ENCODE data around the gene NKAIN2. TPM values are rescaled to one million over a fixed set of nuclear protein-coding genes. Genes with fewer than 3 reads are reported as not detected.

Gene NKAIN2
- total RNA-seq, 1 donor from 2014 or later = not detected

DNA sequence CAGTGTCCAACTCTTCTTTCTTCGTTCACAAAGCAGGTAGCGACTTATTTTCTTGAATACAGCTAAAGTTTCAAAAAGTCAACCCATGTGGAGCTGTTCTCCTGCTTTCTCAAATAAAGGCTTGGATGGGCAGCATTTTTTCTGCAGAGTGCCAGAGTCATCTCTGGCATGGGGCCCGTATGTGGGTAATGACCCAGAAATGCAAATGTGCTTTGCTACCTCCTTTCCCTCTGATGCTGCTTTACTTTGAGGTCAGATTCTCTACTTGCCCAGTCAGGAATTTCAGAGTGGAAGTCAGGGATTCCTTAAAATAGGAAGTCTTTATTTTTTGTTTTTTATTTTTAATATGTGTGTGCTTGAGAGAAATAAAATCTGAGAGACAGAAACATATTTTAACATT lies 4.9 kb downstream of the NKAIN2 start:
- no peak for DNase-seq (ENCODE audit: low read depth in 2 of 2)

DNA sequence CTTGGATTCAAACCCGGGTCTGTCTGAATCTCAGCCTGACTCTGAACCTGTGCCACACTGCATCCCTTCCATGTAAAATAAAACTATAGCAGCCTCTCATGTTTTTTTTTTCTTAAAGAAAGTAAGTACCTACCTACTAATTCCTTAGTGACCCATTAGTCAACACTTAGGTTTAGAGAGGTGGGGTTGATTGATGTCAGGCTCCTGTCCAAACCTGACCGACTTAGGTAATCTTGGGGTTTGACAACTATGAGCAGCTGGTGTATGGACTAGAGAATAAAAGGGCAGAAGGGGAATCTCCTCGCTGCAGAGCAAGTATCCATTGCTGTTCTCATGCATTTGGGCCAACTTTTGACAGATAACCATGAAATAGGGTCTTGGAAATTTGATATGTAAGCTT lies 6.5 kb downstream of the NKAIN2 start:
- no peak for DNase-seq (ENCODE audit: low read depth in 2 of 2)

DNA sequence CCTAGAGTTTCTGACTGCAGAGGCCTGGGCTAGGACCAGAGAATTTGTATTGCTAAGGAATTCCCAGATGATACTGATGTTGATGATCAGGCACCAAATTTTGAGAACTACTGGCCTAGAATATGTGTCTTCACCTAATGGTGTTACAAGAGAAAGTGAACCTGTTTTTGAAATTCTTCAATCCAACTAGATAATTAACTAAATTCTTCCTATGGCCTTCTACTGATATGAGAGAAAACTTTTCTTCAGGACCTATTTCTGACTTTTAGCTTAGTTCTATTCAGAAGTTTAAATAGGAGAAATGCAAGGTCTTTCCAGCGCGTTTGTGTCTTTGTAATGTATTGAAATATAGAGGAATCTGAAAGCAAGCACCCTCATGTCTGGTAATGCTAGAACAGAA lies 7.3 kb downstream of the NKAIN2 start:
- DNase-seq (ENCODE audit: low read depth in 2 of 2) = no peak

DNA sequence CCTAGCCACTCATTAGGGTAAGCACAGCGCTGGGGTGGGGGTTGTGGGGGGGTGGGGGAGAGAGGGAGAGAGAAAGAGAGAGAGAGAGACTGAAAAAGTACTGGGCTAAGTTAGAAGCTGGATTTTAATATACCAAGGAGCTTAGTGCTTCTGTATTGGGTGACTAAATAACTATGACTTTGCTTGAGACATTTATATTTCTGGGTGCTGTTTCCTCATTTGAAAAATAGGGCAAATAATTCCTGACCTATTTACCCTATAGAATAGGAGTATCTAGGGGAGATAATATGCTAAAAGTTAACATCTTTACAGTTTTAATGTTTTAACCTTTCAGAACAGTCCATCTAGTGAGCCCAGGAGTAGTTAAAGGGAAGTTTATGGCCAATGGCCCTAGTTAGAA lies 7.7 kb downstream of the NKAIN2 start:
- no peak for DNase-seq (ENCODE audit: low read depth in 2 of 2)

DNA sequence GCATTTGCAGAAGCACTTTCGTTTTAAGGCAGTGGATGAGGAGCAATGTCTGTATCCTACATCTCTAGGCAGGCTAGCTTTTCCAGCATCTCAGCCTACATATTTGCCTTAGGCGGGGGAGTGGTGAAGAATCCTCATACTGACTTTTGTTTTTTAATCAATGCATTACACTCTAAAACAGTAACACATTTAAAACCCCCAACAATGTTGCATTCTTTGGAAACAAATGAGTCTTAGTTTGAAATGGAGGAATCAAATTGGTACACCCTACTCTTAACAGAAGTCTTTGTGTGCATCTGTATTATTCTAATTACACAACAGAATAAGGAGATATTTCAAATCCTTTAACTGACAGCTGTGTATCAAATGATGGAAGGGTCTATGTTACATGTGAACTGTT lies 9.0 kb downstream of the NKAIN2 start:
- DNase-seq (ENCODE audit: low read depth in 2 of 2) = no peak

DNA sequence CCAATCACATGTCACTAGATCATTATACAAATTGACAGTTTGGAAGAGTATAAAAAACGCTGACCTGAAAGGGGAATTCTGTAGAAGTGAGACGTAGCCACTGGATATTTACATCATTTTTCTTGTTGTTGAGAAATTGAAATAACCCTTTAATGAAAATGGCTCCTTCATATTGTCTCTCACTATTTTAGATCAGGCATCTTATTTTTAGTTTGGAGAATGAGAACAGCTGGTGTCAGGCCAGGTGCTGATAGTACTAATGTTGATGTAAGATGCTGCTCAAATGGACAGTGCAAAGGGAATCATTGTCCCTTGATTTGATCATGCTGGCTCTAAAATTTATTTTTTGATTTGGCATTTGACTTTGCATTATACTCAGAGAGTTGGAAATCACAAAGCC lies 17.4 kb downstream of the NKAIN2 start:
- DNase-seq (ENCODE audit: low read depth in 2 of 2) = no peak

DNA sequence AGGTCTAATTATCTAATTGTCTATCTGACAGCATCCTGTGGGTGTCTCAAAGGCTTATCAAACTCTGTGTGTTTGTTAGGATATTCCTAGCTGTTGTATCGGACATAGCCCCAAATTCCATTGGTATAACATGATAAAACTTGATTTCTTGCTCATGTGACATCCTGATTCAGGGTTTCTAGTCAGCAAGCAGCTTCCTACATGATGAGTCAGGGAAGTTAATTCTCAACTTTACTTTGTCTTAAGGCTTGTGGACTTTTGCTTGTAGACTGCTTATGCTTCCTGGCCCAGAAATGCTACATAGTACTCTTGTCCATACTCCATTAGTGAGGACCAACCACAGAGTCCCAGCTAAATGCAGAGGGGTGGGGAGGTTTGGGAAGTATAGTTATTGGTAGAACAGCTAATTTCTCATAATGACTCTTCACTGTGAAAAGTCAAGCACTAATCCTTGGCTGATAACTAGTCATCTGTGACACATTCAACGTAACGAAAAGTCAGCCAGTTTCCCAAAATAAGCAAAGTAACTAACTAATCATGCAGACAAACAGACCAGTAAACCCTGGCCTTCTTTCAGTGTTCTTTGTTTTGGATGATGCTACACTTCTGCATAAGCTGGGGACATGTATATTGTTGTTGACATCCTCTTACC lies 25.8 kb downstream of the NKAIN2 start:
- no peak for DNase-seq (ENCODE audit: low read depth in 2 of 2)

DNA sequence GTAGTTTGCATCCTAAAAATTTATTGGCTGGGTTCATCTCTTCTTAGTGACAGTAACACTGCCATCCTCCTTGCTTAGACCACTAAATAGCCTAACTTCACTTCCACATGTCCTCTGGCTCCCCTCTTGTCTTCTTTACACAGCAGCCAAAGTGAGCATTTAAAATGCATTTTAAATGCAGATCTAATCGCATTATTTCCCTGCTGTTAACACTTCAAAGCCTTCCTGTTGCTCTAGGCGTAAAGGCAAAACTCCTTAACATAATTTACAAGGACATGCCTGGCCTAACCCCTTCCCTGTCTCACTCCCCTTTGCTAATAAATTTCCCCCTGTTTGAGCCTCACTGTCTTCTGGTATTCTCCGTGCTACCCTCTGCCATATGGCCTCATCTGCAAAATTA lies 26.5 kb downstream of the NKAIN2 start:
- no peak for DNase-seq (ENCODE audit: low read depth in 2 of 2)

DNA sequence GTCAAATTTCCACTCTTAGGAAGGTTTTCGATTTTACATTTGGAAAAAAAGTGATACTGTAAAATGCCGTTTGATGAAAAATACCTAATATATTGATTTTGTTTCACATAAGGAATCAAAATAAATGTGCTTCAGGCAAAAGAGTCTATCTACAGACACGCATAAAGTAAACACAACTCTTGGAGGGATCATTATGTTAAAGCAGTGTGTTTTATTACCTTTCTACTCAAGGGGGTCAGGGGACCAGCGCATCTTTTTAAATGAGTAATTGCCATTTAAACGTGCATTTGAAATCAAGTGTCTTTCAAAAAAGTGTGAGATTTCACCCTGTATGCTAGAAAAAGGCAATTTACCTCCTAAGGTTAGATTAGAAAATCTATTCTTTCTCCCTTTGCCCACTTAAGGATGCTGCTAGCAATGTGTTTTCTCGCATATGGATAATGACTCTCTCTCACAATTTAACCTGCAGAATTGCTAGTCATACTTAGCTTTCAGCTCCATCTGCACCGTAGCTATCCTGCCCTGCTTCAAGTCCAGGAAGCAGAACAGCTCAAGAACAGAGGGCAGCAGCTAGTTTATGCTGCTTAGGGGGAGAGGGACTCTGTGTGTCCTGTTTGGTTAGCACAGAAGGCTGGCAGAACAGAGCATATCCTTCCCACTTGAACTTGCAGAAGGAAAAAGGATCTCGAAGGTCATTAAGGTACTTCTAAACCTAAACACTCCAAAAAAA lies 35.0 kb downstream of the NKAIN2 start:
- DNase-seq (ENCODE audit: low read depth in 2 of 2) = no peak

DNA sequence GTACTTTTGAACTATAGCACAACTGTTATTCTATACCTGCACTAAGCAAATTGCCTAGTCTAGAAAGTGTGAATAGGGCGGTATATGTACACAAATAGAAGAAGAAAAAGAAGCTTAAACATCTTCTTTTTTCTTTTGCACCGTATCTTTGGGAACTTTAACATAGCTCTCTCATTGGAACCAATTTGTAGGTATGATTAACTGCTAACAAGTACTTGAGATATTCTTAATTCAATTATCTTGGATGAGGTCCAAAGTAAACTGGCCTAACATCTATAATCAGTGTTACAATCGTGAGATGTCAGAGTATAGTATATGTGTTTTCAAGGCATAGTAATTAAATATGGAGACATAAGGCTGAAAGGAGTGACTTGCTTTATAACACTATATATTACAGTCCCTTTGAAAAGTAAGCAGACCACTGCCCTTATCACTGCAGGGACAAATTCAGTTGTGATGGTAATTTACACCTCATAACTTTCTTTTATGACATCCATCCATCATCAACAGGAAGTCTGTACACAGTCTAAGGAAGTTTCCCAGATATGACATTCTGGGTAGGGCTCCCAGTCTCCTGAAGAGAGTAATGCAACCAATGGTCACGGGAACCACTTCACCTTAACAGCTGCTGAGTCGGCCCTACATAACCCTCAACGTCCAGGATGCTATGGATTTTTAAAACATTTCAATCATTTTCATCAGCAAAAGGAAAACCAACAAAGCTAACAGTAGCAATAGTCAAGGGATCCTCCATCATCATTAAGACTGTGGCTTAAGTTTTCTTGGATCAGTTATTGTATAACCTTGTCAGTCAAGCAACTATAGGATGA lies 37.6 kb downstream of the NKAIN2 start:
- no peak for DNase-seq (ENCODE audit: low read depth in 2 of 2)

DNA sequence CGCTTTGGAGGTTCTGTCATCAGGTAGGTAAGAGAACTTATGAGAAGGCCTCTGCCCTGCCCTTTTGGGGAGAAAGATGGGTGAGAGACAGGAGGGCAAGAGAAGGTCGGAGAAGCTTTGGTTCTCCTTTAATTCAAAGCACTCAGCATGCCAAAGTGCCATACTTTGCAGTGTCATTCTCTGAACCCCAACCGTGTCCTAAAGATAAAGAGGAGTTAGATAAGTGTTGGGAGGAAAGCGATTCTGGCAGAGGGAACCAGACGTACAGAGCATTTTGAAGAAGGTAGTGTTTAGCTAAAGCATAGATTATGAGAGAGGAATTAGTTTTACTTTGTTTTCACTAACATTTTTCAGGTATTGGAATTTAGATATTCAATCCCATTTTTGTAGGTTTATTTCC lies 40.3 kb downstream of the NKAIN2 start:
- DNase-seq (ENCODE audit: low read depth in 2 of 2) = no peak

DNA sequence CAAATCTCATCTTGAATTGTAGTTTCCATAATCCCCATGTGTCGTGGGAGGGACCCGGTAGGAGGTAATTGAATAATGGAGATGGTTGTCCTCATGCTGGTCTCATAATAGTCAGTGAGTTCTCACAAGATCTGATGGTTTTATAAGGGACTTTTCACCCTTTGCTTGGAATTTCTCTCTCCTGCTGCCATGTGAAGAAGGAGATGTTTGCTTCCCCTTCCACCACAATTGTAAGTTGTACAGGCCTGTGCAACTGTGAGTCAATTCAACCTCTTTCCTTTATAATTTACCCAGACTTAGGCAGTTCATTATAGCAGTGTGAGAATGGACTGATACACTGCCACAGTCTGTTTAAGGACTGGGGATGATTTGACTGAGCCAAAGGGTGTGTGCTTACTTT lies 44.7 kb downstream of the NKAIN2 start:
- no peak for DNase-seq (ENCODE audit: low read depth in 2 of 2)

DNA sequence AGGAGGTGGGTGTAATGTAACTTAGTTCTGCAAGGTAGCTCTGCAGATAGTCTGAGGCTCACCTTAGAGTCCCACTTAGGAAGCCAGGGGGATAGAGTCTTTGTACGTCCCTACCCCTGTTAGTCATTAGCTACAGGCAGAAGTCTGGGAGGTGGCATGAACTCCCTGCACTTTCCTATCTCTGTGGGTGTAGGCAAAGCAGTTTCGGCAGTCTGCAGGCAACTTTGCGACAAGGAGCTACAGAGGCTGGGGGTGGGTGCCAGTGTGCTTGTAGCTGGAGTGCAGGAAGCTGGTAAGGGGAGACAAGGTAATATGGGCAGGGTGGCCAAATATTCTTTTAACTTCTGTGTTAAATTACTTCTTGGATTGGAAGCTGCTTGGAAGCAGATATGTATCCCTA lies 45.7 kb downstream of the NKAIN2 start:
- DNase-seq (ENCODE audit: low read depth in 2 of 2) = no peak

DNA sequence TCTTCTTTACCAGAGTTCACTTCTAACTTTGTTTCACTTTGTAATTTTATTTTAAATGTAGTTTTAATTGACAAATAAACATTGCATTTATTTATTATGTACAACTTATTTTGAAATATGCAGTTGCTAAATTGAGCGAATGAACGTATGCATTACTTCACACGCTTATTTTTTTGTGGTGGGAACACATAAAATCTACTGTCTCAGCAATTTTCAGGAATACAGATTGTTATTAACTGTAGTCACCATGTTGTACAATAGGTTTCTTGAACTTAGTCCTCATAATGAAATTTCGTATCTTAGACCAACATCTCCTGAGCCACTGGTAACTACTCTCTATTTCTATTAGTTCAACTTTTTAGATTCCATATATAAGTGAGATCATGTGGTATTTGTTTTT lies 46.9 kb downstream of the NKAIN2 start:
- no peak for DNase-seq (ENCODE audit: low read depth in 2 of 2)

DNA sequence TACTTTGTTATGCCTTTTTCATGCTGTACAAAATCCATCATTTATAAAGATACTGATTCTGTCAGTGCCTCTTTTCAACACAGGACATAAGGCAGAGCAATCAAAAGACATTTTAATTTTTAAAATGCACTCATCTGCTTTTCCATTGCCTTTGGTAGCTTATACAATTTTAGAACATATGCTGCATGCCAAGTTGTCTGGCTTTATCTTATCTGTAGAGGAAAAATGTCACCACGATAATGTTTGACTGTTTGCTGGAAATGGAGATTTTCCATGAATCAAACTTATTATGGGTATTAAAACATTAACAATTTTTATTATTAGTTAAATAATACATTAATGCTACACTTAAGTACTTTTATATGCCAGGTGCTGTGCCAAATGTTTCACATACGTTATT lies 50.5 kb downstream of the NKAIN2 start:
- no peak for DNase-seq (ENCODE audit: low read depth in 2 of 2)

DNA sequence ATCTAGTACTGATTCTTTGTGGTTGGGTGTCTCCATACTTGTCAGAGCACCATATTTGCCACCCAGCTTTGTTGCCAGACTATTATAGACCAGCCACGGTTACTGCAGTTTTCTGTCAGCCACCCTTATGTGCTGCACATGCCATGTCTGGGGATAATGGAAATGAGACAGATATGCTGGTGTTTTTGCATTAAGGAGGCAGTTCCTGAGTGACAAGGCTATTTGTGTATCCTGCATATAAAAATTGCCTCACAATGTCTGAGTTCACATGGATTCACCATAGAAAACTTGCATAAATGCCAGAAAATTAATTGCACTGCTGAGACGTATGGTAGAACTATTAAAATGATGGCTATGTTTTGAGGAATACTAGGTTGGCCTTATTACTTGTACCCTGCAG lies 51.8 kb downstream of the NKAIN2 start:
- no peak for DNase-seq (ENCODE audit: low read depth in 2 of 2)

DNA sequence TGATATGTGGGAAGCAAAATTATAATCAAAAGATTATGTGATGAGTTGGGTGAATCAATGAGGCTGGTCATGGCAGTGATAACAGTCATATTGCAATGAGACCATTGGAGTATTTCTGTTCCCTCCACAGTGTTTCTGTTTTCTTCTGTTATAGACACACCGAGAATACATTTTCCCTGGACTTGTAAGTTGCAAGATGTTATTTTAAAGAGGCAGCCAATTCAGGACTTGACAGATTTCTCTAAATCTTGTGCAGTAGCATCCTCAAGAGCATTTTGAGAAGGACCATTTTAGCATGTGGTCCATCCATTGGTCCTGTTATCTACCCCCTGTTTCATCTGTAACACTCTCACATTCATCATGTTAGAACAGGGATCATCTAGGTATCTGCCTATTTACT lies 55.6 kb downstream of the NKAIN2 start:
- DNase-seq (ENCODE audit: low read depth in 2 of 2) = no peak

DNA sequence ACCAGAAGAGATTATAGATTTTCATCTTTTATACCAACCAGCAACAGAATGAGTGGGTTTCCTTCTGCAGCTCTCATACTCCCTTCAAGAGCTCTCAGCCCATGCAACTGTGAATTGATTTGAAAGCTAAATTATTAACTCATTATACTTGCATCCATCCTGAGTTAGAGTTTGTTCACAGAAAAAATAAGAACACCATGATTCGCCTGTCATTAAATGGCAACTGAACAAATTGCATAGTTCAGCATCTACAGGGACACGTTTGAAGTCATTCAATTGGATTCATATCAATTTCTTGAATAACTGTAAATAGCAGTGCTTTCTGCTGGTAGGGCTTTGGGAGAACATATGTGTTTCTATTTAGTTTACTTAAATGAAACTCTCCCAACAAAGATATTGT lies 65.7 kb downstream of the NKAIN2 start:
- no peak for DNase-seq (ENCODE audit: low read depth in 2 of 2)

DNA sequence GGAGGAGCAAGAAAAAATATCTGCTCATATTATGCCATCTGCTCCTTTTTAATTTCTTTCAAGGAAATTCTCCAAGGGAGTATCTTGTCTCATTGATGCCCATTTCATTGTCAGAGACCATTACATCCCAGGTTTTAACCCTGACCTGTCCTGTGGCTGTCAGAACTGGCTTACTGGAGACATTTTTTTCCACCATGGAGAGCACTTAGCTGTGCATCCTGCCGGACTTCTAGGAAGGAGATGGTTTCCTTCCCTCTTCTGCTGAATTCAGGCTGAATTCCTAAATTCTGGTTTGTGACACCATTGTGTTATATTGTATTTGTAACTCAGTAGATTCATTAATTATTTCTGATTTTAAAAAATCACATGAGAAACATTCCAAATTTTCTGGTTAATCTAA lies 70.3 kb downstream of the NKAIN2 start:
- DNase-seq (ENCODE audit: low read depth in 2 of 2) = no peak

DNA sequence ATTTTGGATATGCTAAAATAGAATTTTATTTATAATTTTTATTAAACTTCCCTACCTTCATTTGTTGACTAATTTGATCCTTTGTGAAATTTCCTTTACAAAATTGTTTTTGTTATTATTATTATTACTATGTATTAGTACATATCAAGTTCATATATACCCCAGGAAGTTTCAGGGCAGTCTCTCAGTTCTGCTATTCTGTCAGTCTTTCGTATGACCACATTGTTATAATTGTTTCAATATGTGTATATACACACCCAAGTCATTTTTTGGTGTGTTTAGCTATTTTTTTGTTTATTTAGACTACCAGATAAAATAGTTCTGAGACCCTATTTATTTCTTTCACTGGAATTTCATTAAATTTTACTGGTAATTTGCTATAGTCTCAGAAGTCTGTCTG lies 72.1 kb downstream of the NKAIN2 start:
- no peak for DNase-seq (ENCODE audit: low read depth in 2 of 2)

DNA sequence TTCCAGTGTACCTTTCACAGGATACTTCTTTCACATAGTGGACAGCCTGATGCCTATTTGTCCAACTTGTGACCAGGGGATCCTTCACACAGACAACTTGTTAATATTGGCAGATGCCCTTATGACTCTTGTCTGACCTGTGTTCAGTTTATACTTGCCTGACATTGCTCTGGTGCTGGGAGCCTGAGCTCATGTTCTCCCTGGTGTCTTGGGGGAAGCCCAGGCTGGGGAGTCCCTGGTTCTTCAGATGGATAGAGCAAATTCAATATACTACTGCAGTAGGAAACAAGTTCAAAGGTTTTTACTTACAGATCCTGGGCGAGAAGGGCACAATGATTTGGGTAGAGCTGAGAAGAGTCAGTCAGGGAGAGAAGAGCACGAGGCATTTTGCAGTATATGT lies 76.1 kb downstream of the NKAIN2 start:
- no peak for DNase-seq (ENCODE audit: low read depth in 2 of 2)

DNA sequence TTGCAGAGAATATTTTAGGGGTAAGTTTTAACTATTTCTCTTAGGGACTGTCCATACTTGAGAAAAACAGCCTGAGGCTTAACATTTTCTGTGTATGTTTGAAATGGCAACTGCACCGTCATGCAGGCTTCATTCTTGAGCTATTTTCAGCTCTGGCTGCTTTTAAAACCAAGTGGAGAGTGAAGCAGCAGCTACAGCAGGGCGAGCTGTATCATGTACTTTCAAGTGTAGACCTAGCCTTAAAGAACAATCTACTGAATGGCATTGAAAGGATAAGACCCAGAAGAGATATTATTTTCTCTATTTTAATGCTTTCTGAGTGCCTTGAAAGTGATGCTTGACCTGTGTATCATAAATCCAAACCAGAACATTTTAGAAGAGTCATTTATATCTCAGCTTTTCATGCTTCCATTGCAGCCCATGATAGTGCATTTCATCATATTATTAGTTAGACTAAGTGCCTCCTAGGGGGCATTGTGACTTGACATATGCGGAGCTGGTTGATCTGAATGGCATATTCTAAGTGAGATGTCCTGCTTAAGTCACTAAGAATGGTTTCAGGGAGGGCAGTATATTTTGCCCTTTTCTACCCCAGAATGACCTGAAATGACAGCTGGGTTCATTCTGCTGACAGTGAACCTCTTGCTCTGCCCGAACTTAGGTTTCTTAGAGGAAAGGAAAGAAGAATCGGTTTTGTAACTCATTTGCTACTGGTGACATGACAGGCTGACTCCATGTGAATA lies 85.3 kb downstream of the NKAIN2 start:
- DNase-seq (ENCODE audit: low read depth in 2 of 2) = no peak

Data from dermis microvascular lymphatic vessel endothelial cell (primary cell).